ENCODE data around the gene IFFO2. TPM values are rescaled to one million over a fixed set of nuclear protein-coding genes. Genes with fewer than 3 reads are reported as not detected.

The IFFO2 gene
- total RNA-seq, 1 experiment from 2014 or later: 18.7 TPM

GRCh38 chr1:18994381-18994780 lies 37.9 kb upstream of the IFFO2 start:
- Mint-ChIP-seq H3K27me3 (ENCODE audit: insufficient read depth, unreplicated experiment) (no peaks in the 10 kb centered on the region), H3K36me3 (ENCODE audit: insufficient read depth, unreplicated experiment) (no peaks in the 10 kb centered on the region), H3K4me1 (ENCODE audit: low read depth, unreplicated experiment) (peaks cover 6% of the 10 kb centered on the region), H3K9me3 (ENCODE audit: unreplicated experiment) (peaks cover 19% of the 10 kb centered on the region), H3K4me3 (ENCODE audit: unreplicated experiment) (no peak overlapping the region), H3K27ac (ENCODE audit: unreplicated experiment) (no peak overlapping the region)
- ChIA-PET CTCF (no interaction called here), POLR2A (no interaction called here)
- no peaks in the 10 kb centered on the region for H3K27me3 ChIP-seq (replicated peaks; ENCODE audit: control insufficient read depth, insufficient read depth, low read length)
- intact Hi-C loops (cut with micrococcal nuclease; ENCODE audit: unreplicated experiment): no loop called here
- DNase-seq: no peak
- TF ChIP-seq, protein P1, sequence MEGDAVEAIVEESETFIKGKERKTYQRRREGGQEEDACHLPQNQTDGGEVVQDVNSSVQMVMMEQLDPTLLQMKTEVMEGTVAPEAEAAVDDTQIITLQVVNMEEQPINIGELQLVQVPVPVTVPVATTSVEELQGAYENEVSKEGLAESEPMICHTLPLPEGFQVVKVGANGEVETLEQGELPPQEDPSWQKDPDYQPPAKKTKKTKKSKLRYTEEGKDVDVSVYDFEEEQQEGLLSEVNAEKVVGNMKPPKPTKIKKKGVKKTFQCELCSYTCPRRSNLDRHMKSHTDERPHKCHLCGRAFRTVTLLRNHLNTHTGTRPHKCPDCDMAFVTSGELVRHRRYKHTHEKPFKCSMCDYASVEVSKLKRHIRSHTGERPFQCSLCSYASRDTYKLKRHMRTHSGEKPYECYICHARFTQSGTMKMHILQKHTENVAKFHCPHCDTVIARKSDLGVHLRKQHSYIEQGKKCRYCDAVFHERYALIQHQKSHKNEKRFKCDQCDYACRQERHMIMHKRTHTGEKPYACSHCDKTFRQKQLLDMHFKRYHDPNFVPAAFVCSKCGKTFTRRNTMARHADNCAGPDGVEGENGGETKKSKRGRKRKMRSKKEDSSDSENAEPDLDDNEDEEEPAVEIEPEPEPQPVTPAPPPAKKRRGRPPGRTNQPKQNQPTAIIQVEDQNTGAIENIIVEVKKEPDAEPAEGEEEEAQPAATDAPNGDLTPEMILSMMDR (IDR thresholded peaks at IDR 0.05; ENCODE audit: insufficient read depth in 1 of 2, low read depth in 1 of 2, low read length in 1 of 2, severe bottlenecking in 1 of 2, unreplicated experiment in 1 of 2): no peak
- H3K4me1 ChIP-seq: no peaks in the 10 kb centered on the region
- no TSS peak for BruUV-seq (replicated peaks)
- H3K9me3 ChIP-seq: no peaks in the 10 kb centered on the region
- no peaks in the 10 kb centered on the region for H3K36me3 ChIP-seq (ENCODE audit: control insufficient read depth, insufficient read depth, low read length)
- H3K4me3 ChIP-seq (ENCODE audit: low read depth, low read length): no peak overlapping the region

DNA sequence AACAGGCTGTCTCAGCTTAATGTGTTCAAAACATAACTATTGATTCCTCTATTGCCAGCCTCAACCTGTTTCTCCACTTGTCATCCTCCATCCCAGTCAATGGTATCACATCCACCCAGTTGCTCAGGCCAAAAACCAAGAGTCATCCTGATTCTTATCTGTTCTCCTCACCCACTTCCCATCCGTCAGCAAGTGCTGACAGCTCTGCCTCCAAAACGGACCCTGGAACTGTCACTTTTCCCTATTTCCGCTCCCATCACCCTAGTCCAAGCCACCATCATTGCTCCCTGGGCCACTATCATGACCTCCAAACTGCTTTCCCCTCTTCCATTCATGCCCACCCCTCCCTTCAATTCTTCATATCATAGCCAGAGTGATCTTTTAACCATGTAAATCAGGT lies 36.2 kb upstream of the IFFO2 start:
- no peak for DNase-seq
- Mint-ChIP-seq H3K27me3 (ENCODE audit: insufficient read depth, unreplicated experiment) (no peaks in the 10 kb centered on the region), H3K36me3 (ENCODE audit: insufficient read depth, unreplicated experiment) (no peaks in the 10 kb centered on the region), H3K4me1 (ENCODE audit: low read depth, unreplicated experiment) (peaks cover 13% of the 10 kb centered on the region), H3K9me3 (ENCODE audit: unreplicated experiment) (peaks cover 17% of the 10 kb centered on the region), H3K4me3 (ENCODE audit: unreplicated experiment) (no peak overlapping the region), H3K27ac (ENCODE audit: unreplicated experiment) (no peak overlapping the region)
- Histone ChIP-seq H3K4me1 (no peaks in the 10 kb centered on the region), H3K36me3 (ENCODE audit: control insufficient read depth, insufficient read depth, low read length) (no peaks in the 10 kb centered on the region), H3K4me3 (ENCODE audit: low read depth, low read length) (no peak overlapping the region), H3K27me3 (replicated peaks; ENCODE audit: control insufficient read depth, insufficient read depth, low read length) (no peaks in the 10 kb centered on the region), H3K9me3 (no peaks in the 10 kb centered on the region)
- POLR2A ChIA-PET: no interaction called here
- CTCF ChIA-PET: no interaction called here
- TF ChIP-seq, protein P1 (IDR thresholded peaks at IDR 0.05; ENCODE audit: insufficient read depth in 1 of 2, low read depth in 1 of 2, low read length in 1 of 2, severe bottlenecking in 1 of 2, unreplicated experiment in 1 of 2): no peak
- BruUV-seq (replicated peaks): no TSS peak
- intact Hi-C loops (cut with micrococcal nuclease; ENCODE audit: unreplicated experiment): no loop called here

DNA sequence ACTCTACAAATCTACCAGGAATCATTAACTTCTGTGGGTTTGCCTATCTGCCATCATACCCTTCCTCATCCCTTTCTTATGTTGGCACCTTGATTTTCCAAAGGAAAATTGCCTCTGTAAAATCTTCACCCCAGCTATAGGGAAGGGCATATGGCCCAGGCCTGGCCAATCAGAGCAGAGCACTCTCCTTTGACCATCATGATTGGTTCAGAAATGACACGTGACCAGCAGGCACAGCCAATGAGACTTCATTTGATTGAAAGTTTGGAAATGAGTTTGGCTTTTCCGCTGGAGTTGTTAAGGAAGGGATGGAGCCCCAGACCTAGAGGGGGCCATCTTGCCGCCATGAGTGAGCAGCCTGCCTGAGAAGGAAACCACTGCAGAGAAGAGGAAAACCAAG lies 35.1 kb upstream of the IFFO2 start:
- H3K9me3 ChIP-seq: no peaks in the 10 kb centered on the region
- Mint-ChIP-seq H3K27me3 (ENCODE audit: insufficient read depth, unreplicated experiment) (no peaks in the 10 kb centered on the region), H3K27ac (ENCODE audit: unreplicated experiment) (no peak overlapping the region), H3K4me1 (ENCODE audit: low read depth, unreplicated experiment) (peaks cover 13% of the 10 kb centered on the region), H3K4me3 (ENCODE audit: unreplicated experiment) (no peak overlapping the region), H3K36me3 (ENCODE audit: insufficient read depth, unreplicated experiment) (no peaks in the 10 kb centered on the region), H3K9me3 (ENCODE audit: unreplicated experiment) (peaks cover 17% of the 10 kb centered on the region)
- ChIA-PET CTCF (no interaction called here), POLR2A (no interaction called here)
- no peaks in the 10 kb centered on the region for H3K27me3 ChIP-seq (replicated peaks; ENCODE audit: control insufficient read depth, insufficient read depth, low read length)
- BruUV-seq (replicated peaks): no TSS peak
- TF ChIP-seq, protein P1 (IDR thresholded peaks at IDR 0.05; ENCODE audit: insufficient read depth in 1 of 2, low read depth in 1 of 2, low read length in 1 of 2, severe bottlenecking in 1 of 2, unreplicated experiment in 1 of 2): no peak
- H3K4me3 ChIP-seq (ENCODE audit: low read depth, low read length): no peak overlapping the region
- no peak for DNase-seq
- intact Hi-C loops (cut with micrococcal nuclease; ENCODE audit: unreplicated experiment): no loop called here
- no peaks in the 10 kb centered on the region for H3K36me3 ChIP-seq (ENCODE audit: control insufficient read depth, insufficient read depth, low read length)
- no peaks in the 10 kb centered on the region for H3K4me1 ChIP-seq
